Measurements from ENCODE around the gene APOLD1. TPM values are rescaled to one million over a fixed set of nuclear protein-coding genes. Genes with fewer than 3 reads are reported as not detected.

Gene APOLD1
- polyA plus RNA-seq, 2 of the 4 experiments (the other 2 are of a cell fraction): 0.44 to 1.3 TPM

GRCh38 chr12:12835378-12836146, 50.1 kb downstream of the APOLD1 start (continued):
- TF ChIP-seq, protein P1, sequence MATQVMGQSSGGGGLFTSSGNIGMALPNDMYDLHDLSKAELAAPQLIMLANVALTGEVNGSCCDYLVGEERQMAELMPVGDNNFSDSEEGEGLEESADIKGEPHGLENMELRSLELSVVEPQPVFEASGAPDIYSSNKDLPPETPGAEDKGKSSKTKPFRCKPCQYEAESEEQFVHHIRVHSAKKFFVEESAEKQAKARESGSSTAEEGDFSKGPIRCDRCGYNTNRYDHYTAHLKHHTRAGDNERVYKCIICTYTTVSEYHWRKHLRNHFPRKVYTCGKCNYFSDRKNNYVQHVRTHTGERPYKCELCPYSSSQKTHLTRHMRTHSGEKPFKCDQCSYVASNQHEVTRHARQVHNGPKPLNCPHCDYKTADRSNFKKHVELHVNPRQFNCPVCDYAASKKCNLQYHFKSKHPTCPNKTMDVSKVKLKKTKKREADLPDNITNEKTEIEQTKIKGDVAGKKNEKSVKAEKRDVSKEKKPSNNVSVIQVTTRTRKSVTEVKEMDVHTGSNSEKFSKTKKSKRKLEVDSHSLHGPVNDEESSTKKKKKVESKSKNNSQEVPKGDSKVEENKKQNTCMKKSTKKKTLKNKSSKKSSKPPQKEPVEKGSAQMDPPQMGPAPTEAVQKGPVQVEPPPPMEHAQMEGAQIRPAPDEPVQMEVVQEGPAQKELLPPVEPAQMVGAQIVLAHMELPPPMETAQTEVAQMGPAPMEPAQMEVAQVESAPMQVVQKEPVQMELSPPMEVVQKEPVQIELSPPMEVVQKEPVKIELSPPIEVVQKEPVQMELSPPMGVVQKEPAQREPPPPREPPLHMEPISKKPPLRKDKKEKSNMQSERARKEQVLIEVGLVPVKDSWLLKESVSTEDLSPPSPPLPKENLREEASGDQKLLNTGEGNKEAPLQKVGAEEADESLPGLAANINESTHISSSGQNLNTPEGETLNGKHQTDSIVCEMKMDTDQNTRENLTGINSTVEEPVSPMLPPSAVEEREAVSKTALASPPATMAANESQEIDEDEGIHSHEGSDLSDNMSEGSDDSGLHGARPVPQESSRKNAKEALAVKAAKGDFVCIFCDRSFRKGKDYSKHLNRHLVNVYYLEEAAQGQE (IDR thresholded peaks at IDR 0.05): no peak

DNA sequence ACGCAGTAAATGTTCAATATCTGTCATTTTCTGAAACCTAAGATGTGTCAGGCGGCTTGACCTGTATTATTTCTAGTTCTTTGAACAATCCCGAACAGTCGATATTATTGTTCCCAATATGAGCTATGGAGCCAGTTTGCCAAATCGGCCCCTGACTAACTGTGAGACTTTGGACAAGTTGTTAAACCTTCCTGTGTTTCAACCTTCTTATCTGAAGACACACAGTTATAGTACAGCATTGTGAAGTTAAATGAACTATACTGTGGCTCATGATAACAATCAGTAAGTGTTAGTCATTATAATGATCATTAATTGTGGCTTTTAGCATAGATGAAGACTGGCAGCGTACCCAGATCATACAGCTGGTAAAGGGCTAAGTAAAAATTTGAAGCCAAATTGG, 51.1 kb downstream of the APOLD1 start:
- Histone ChIP-seq H3K4me3 (no peak overlapping the region), H3K4me1 (peaks cover 66% of the 10 kb centered on the region), H3K4me2 (peak overlapping the region; percentile 56; the same call in 1 of the 3 replicates), H3K9me3 (no peaks in the 10 kb centered on the region), H3K27ac (peak overlapping the region; percentile 45 to 88)
- ATAC-seq: peak in 1 of 2 experiments; percentile 3; a peak in 2 of 6 replicates
- no peak for DNase-seq (ENCODE audit: low read depth in 1 of 2, low spot score in 1 of 2)
- CTCF ChIA-PET: interaction anchor here (0.6 to 5.9 kb wide), 31 partner anchors 11 to 375 kb away, joined by 3 to 78 read pairs (median 9); partner anchors contain the start of genes DDX47 and GPRC5A
- WGBS (ENCODE audit: missing lambda C conversion rate): 78% methylated on average over 6 of the region's 6 CpGs
- TF ChIP-seq CHD2 (IDR thresholded peaks at IDR 0.05; ENCODE audit: low read length, partially characterized antibody): no peak
- no peak for TF ChIP-seq CBX2 (IDR thresholded peaks at IDR 0.05; ENCODE audit: borderline replicate concordance, low read depth)
- no peak for TF ChIP-seq GATA3 (IDR thresholded peaks at IDR 0.05; ENCODE audit: borderline replicate concordance)
- no peak for TF ChIP-seq JUN (IDR thresholded peaks at IDR 0.05)
- TF ChIP-seq POLR2A (IDR thresholded peaks at IDR 0.05; ENCODE audit: low read length): no peak
- TF ChIP-seq CHD4 (IDR thresholded peaks at IDR 0.05; ENCODE audit: borderline replicate concordance): no peak
- no peak for TF ChIP-seq TFCP2L1 (CRISPR knock-in tag; IDR thresholded peaks at IDR 0.05)
- POLR2A ChIA-PET: interaction anchor here (1.0 to 1.2 kb wide), 3 partner anchors 33 to 55 kb away, joined by 3 to 18 read pairs (median 4); partner anchors contain the start of gene GPRC5A
- no peak for FAIRE-seq

DNA sequence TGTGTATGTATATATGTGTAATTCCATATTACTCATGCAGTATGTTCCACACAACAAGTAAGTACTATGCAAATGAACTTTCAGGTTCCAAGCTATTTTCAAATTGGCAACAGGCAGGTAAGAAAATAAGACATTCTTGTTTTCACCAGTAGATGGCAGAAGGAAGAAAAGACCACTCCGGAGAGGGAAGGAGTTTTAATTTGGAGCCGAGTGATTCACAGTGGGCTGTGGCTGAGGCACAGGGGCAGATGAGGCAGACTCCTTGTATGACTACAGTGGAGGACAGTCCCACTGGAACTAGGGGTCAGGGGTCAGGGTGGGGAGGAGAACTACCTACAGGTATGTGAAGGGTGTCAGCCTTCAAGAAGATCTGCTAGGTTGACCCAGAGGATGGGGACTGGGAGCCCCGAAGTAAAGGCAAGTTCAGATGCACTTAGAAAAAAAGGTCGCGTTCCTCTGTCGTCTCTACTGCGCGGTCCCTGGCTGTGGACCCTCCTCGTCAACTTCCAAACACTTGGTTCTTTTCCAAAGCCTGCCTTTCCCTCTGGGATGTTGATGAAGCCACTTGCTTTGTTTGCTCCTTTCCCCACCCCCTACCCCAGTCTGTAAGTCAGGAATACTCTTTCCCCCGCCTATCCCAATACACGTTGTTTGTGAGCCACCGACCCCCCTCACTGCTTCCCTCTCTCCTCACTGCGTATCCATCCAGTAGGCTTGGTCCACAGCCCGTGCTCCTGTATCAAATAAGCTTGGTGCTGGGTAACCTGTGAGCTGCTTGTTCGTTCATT, 51.8 kb downstream of the APOLD1 start:
- POLR2A ChIA-PET: interaction anchor here (1.0 to 1.9 kb wide), 5 partner anchors 33 to 54 kb away, joined by 3 to 18 read pairs (median 4); partner anchors contain the start of gene GPRC5A
- H3K4me1 ChIP-seq: peaks cover 68% of the 10 kb centered on the region
- H3K4me3 ChIP-seq: no peak overlapping the region
- H3K9me3 ChIP-seq: no peaks in the 10 kb centered on the region
- FAIRE-seq (peak; percentile 28), DNase-seq (ENCODE audit: low read depth in 1 of 2, low spot score in 1 of 2) (peak; percentile 75 to 81), ATAC-seq (peak; percentile 70 to 76)
- H3K4me2 ChIP-seq: peak overlapping the region; percentile 56
- peak overlapping the region; percentile 70 to 88 for H3K27ac ChIP-seq
- CTCF ChIA-PET: interaction anchor here (0.6 to 5.9 kb wide), 34 partner anchors 10 to 375 kb away, joined by 3 to 78 read pairs (median 6); partner anchors contain the start of genes DDX47 and GPRC5A
- 60% methylated on average over 15 of the region's 15 CpGs for WGBS (ENCODE audit: missing lambda C conversion rate)
- TF ChIP-seq HOXA7 (CRISPR knock-in tag; IDR thresholded peaks at IDR 0.05) (no peak), EP300 (IDR thresholded peaks at IDR 0.05) (no peak), POLR2A (IDR thresholded peaks at IDR 0.05; ENCODE audit: low read length) (no peak), RAD21 (conservative IDR thresholded peaks at IDR 0.05 in 1 of 2, IDR thresholded peaks at IDR 0.05 in 1 of 2) (peak; percentile 79), FOSL2 (IDR thresholded peaks at IDR 0.05) (no peak), FOSL2 (CRISPR knock-in tag; IDR thresholded peaks at IDR 0.05) (peak; percentile 67), EHMT2 (IDR thresholded peaks at IDR 0.05; ENCODE audit: low read depth) (no peak), CBX2 (IDR thresholded peaks at IDR 0.05; ENCODE audit: borderline replicate concordance, low read depth) (no peak), KDM1A (IDR thresholded peaks at IDR 0.05; ENCODE audit: low read depth) (no peak), USF2 (IDR thresholded peaks at IDR 0.05) (no peak), BCL3 (IDR thresholded peaks at IDR 0.05) (no peak), PBX3 (IDR thresholded peaks at IDR 0.05) (no peak), E2F6 (IDR thresholded peaks at IDR 0.05; ENCODE audit: borderline replicate concordance, low read depth) (no peak), MAX (IDR thresholded peaks at IDR 0.05) (no peak; the same call in 1 of the 2 replicates), CTCF (IDR thresholded peaks at IDR 0.05) (peak; percentile 79), SMC3 (IDR thresholded peaks at IDR 0.05) (peak; percentile 90), JUN (IDR thresholded peaks at IDR 0.05) (0 out of 5 replicates have a peak, but pooled peaks have one; percentile 19 to 25)
